MV-4-11 (cell line): ENCODE measurements around the gene TMEM164.
A peak's percentile ranks its signal among the peaks of the same experiment; 100 is the strongest.

Source experiments
- DNase-seq: peaks from one replicate; lab custom pipeline; 2025; lab: John Stamatoyannopoulos, UW

The TMEM164 gene

GRCh38 chrX:110167952-110168451 is 165.1 kb downstream of the TMEM164 start:
- DNase-seq, result no peak

- DNase-seq, result no peak
Measured at GRCh38 chrX:110168585-110168984, 165.7 kb downstream of the TMEM164 start.

- no peak for DNase-seq
Measured at GRCh38 chrX:110170029-110170428, 167.1 kb downstream of the TMEM164 start.

GRCh38 chrX:110171442-110171841 is 168.5 kb downstream of the TMEM164 start:
- no peak for DNase-seq

GRCh38 chrX:110172215-110172614 is 169.3 kb downstream of the TMEM164 start:
- DNase-seq, result peak; percentile 81

GRCh38 chrX:110173192-110174175 is 170.6 kb downstream of the TMEM164 start:
- peak; percentile 7 for DNase-seq

- peak; percentile 78 for DNase-seq
Measured at GRCh38 chrX:110175146-110175545, 172.2 kb downstream of the TMEM164 start.

GRCh38 chrX:110175696-110176095 is 172.8 kb downstream of the TMEM164 start:
- DNase-seq, result no peak

- no peak for DNase-seq
Measured at GRCh38 chrX:110178179-110178865, 175.4 kb downstream of the TMEM164 start.

- no peak for DNase-seq
Measured at GRCh38 chrX:110180176-110180927, 177.4 kb downstream of the TMEM164 start.

GRCh38 chrX:110180928-110181310 is 178.0 kb downstream of the TMEM164 start:
- no peak for DNase-seq

- no peak for DNase-seq
Measured at GRCh38 chrX:110181459-110182137, 178.7 kb downstream of the TMEM164 start.

- DNase-seq, result no peak
Measured at GRCh38 chrX:110182362-110182761, 179.4 kb downstream of the TMEM164 start.

GRCh38 chrX:110182865-110183264 is 180.0 kb downstream of the TMEM164 start:
- DNase-seq, result no peak

- no peak for DNase-seq
Measured at GRCh38 chrX:110183314-110183713, 180.4 kb downstream of the TMEM164 start.

- DNase-seq, result peak; percentile 73
Measured at GRCh38 chrX:110188701-110189558, 186.0 kb downstream of the TMEM164 start.

GRCh38 chrX:110192516-110192915 is 189.6 kb downstream of the TMEM164 start:
- peak; percentile 41 for DNase-seq

GRCh38 chrX:110194977-110195376 is 192.1 kb downstream of the TMEM164 start:
- no peak for DNase-seq

GRCh38 chrX:110201799-110202198 is 198.9 kb downstream of the TMEM164 start:
- peak; percentile 0 for DNase-seq

GRCh38 chrX:110204986-110205385 is 202.1 kb downstream of the TMEM164 start:
- DNase-seq, result peak; percentile 59

GRCh38 chrX:110208092-110208491 is 205.2 kb downstream of the TMEM164 start:
- DNase-seq, result no peak
